ENCODE results near the gene OXGR1.

The OXGR1 gene

DNA sequence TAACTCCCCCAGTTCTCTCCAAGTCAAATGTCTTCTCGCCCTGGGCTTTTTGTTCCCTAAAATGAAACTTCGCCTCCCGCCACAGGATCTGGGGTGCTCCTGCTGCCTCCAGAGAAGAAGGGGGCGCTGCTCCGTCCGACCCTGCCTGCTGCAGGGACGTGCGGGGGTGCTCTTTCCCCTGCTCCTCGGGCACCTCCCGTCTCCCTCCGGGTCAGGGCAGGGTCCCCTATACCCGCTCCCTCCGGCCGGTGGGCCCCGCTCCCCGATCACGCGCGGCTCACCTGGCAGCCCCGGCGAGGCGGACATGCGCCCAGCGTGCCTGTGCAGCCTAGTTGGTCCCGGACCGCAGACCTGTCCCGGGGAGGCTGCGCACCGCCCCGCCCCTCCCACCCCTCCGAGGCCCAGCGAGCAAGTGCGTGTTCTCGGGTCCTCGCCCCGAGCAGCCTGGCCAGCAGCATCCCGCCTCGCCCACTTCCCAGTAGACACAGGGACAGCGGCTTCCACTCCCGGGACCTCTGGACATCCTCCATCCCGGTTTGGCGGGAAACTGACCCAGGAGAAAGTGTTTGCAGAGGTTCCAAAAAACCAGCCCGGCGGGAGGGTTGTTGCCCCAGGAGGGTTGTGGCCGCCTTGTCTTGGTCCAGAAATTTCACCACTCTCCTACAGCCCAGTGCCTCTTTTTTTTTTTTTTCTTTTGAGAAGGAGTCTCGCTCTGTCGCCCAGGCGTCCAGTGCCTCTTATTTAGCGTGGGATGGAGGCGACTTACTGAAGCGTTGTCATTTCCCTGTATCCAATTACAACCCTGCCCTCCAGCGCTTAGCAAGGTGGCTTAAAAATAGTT lies at the start of gene OXGR1:
OXGR1 (minus strand) TSS at position 460 of the 841 bp plus-strand sequence. CDS start 6,717 bp downstream, outside the sequence.
- no peak for TF ChIP-seq GATA2 (IDR thresholded peaks at IDR 0.05; ENCODE audit: low read depth, low read length)
- no peak for TF ChIP-seq GATA3 (IDR thresholded peaks at IDR 0.05; ENCODE audit: low read depth, low read length)

- TF ChIP-seq GATA3 (IDR thresholded peaks at IDR 0.05; ENCODE audit: low read depth, low read length) (no peak), GATA2 (IDR thresholded peaks at IDR 0.05; ENCODE audit: low read depth, low read length) (no peak)
Observed at GRCh38 chr13:97043302-97043701, 49.0 kb upstream of the OXGR1 start.

DNA sequence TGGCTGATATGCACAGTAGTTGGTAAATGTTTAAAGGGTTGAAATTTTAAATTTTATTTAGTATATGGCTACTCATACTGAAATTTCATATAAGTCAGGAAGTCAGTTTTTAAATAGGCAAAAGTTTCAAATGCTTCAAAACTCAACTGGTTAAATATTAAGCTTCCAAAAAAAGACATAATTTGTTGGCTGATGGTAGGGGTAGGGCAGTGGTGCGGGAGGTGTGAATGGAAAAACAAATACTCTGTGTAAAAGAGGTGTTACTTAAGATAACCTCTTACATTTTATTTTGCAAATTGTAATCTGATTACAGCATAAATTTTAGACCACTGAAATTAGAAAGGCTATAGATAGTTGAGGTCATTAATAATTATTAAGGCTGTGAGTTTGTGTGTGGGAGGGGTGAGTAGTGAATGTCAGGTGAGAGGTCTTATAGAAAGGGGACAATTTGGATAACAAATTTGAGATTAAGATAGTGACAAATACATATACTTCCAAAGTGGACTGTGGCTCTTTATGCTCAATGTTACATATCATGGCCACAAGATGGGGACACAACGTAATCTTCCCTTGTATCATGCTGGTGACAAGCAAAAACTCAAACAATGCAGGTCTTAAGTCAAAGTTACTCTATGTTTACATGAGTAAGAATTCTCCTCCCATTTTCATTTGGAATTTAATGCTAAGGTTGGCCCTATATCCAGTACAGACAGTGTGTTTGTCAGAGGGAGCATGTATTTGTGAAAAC lies 36.6 kb upstream of the OXGR1 start:
- no peak for TF ChIP-seq GATA2 (IDR thresholded peaks at IDR 0.05; ENCODE audit: low read depth, low read length)
- TF ChIP-seq GATA3 (IDR thresholded peaks at IDR 0.05; ENCODE audit: low read depth, low read length) = no peak

DNA sequence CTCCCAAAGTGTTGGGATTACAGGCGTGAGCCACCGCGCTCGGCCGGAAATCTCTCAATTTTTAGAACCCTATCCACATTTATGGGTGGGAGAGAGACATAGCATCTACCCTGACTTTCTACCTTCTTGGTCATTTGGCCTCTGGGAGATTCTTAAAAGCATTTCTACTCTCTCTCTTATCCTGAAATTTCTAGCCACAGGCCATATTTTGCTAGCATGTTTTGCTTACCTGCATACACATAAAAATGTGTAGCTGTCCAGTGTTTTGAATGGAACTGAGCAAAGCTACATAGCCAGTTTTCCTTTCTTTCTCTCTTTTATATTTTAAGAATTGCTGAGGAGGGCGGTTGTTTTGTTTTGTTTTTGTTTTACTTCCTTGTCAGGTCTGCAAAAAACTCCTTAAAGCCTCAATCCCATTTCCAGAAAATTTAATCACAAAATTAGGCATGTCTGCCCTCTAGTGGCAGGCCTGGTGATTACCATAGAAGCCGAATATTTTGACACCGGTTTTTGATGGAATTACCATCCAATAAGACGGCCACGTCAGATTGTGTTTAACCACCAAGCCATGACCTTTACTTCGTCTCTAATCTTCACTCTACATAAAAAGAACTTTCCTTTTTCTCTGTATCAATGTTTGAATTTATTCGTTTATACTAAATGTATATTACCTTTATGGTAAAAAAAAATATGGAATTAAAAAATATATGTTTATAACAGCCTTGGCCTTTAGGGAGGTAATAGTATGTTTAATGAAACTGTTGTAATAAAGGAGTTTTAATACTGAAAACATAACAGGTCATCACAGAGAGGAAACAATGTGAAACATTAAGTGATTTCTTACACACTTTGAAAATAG lies 34.4 kb upstream of the OXGR1 start:
- TF ChIP-seq GATA2 (IDR thresholded peaks at IDR 0.05; ENCODE audit: low read depth, low read length) = no peak
- no peak for TF ChIP-seq GATA3 (IDR thresholded peaks at IDR 0.05; ENCODE audit: low read depth, low read length)

DNA sequence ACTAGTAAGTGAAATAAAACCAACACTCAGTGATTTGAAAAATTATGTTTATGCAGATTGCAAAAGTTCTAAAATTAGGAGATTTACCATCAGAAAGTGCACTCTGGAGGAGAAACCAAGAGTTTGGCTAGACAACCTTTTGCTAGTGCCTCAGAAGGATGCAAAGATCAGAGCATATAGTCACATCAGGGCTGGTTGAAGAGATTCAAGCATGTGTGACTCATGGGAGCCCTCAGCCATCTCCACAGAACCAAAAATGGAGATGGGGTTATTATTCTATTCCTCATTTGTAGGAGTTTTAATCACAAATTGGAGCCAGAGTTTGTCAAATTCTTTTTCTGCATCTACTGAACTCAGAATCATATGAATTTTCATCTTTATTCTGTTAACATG lies 32.9 kb upstream of the OXGR1 start:
- TF ChIP-seq GATA3 (IDR thresholded peaks at IDR 0.05; ENCODE audit: low read depth, low read length) = no peak
- no peak for TF ChIP-seq GATA2 (IDR thresholded peaks at IDR 0.05; ENCODE audit: low read depth, low read length)

GRCh38 chr13:97026531-97027161 lies 32.4 kb upstream of the OXGR1 start:
- TF ChIP-seq GATA3 (IDR thresholded peaks at IDR 0.05; ENCODE audit: low read depth, low read length) (no peak), GATA2 (IDR thresholded peaks at IDR 0.05; ENCODE audit: low read depth, low read length) (no peak)

DNA sequence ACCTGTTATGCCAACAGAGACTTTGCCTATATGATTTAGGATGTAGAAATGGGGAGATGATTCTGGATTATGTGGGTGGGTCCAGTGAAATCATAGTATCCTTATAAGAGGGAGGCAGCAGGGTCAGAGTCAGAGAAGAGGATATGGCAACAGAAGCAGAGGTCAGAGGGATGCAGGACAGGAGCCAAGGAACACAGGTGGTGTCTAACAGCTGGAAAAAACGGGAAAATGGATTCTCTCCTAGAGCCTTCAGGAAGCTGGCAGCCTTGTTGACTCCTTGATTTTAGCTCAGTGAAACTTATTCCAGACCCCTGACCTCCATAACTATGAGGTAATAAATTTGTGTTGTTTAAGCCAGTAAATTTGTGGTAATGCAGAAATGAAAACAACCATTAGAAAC lies 28.8 kb upstream of the OXGR1 start:
- no peak for TF ChIP-seq GATA2 (IDR thresholded peaks at IDR 0.05; ENCODE audit: low read depth, low read length)
- no peak for TF ChIP-seq GATA3 (IDR thresholded peaks at IDR 0.05; ENCODE audit: low read depth, low read length)

GRCh38 chr13:97021241-97021640 lies 27.0 kb upstream of the OXGR1 start:
- TF ChIP-seq GATA3 (IDR thresholded peaks at IDR 0.05; ENCODE audit: low read depth, low read length) = no peak
- no peak for TF ChIP-seq GATA2 (IDR thresholded peaks at IDR 0.05; ENCODE audit: low read depth, low read length)

- TF ChIP-seq GATA3 (IDR thresholded peaks at IDR 0.05; ENCODE audit: low read depth, low read length) (no peak), GATA2 (IDR thresholded peaks at IDR 0.05; ENCODE audit: low read depth, low read length) (no peak)
Observed at GRCh38 chr13:97020689-97021240, 26.5 kb upstream of the OXGR1 start.

DNA sequence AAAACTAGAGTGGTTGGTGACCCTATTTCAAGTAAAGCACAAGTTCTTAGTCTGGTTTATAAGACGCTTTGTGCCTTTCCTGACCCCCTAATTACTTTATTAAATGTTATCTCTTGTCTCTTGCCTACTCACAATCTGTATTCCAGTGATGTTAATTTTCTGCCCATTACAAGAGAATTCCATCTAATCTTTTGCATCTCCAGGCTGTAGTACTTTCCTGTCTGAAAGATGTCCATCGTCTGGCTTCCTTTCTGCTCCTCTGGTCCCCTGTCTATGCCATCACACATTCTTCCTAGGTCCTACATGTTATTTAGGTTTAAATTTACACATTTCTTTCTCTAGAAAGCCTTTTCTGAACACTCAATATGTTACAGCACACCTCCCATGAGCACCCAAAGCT lies 25.9 kb upstream of the OXGR1 start:
- TF ChIP-seq GATA2 (IDR thresholded peaks at IDR 0.05; ENCODE audit: low read depth, low read length) (peak; percentile 48; the same call in 1 of the 2 replicates), GATA3 (IDR thresholded peaks at IDR 0.05; ENCODE audit: low read depth, low read length) (peak; percentile 65)

- TF ChIP-seq GATA2 (IDR thresholded peaks at IDR 0.05; ENCODE audit: low read depth, low read length) (no peak), GATA3 (IDR thresholded peaks at IDR 0.05; ENCODE audit: low read depth, low read length) (no peak)
Observed at GRCh38 chr13:97019236-97019635, 25.0 kb upstream of the OXGR1 start.

- no peak for TF ChIP-seq GATA3 (IDR thresholded peaks at IDR 0.05; ENCODE audit: low read depth, low read length)
Observed at GRCh38 chr13:97018029-97018819, 23.9 kb upstream of the OXGR1 start.

DNA sequence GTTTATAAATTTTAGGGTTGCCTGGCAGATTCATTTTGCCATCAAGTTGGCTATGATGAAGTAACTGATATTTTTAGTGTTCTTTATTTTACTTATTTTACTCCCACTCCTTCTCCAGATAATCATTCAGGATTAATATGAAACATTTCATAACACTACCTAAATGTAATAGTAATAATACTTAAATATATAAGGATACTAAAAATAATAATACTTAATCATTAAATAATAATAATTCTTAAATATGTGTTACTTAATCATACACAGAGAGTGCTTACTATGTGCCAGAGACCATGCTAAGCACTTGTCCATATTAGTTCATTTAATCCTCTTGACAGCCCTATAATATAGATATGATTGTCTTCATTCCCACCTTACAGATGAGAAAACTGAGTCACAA lies 23.0 kb upstream of the OXGR1 start:
- TF ChIP-seq GATA2 (IDR thresholded peaks at IDR 0.05; ENCODE audit: low read depth, low read length) = no peak
- TF ChIP-seq GATA3 (IDR thresholded peaks at IDR 0.05; ENCODE audit: low read depth, low read length) = no peak

Measured in SH-SY5Y (cell line).